LNCaP clone FGC (cell line): ENCODE data around the gene GNA12.
"Not testable (repeated sequence)": the region's sequence is repeated elsewhere in the genome, so short reads cannot be mapped to it uniquely, and the experiment has no call there.

Source experiments
- DNase-seq: peaks from one replicate; pipeline ENCODE4 v3.0.0-alpha.2; 2011; ENCODE audit warnings: low read depth
- H3K4me3 ChIP-seq: 2 replicates; pipeline ENCODE4 v1.5.1; 2011; ENCODE audit warnings: mild to moderate bottlenecking, low read depth, low read length, control low read depth
- TF ChIP-seq, protein P1 (sequence below): IDR thresholded peaks from 2 replicates; pipeline ENCODE4 v1.5.1; 2012; ENCODE audit warnings: mild to moderate bottlenecking; ENCODE audit not compliant: control insufficient read depth, insufficient read depth; ENCODE audit errors: extremely low read depth

The GNA12 gene

DNA sequence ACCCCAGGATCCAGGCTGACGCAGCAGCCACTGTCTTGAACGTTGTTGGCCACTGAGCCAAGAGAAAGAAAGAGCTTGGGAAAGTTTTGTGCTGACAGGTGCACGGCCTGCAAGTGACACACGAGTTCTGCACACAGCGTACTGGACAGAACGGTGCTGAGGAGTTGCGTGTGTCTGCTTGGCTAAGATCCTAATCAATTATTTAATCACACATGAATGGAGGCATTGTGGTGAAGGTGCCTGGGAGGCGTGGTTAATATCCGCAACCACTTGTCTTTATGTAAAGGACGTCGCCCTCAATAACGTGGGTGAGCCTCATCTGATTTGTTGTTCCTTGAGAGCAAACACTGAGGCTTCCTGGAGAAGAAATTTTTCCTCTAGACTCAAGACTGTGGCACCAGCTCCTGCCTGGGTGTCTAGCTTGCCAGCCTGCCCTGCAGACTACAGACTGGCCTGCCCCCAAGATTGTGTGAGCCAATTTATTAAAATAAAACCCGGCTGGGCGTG, 16.6 kb upstream of the GNA12 start:
- TF ChIP-seq, protein P1, sequence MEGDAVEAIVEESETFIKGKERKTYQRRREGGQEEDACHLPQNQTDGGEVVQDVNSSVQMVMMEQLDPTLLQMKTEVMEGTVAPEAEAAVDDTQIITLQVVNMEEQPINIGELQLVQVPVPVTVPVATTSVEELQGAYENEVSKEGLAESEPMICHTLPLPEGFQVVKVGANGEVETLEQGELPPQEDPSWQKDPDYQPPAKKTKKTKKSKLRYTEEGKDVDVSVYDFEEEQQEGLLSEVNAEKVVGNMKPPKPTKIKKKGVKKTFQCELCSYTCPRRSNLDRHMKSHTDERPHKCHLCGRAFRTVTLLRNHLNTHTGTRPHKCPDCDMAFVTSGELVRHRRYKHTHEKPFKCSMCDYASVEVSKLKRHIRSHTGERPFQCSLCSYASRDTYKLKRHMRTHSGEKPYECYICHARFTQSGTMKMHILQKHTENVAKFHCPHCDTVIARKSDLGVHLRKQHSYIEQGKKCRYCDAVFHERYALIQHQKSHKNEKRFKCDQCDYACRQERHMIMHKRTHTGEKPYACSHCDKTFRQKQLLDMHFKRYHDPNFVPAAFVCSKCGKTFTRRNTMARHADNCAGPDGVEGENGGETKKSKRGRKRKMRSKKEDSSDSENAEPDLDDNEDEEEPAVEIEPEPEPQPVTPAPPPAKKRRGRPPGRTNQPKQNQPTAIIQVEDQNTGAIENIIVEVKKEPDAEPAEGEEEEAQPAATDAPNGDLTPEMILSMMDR: no peak
- peak; percentile 100 for DNase-seq
- H3K4me3 ChIP-seq: no peak overlapping the region

DNA sequence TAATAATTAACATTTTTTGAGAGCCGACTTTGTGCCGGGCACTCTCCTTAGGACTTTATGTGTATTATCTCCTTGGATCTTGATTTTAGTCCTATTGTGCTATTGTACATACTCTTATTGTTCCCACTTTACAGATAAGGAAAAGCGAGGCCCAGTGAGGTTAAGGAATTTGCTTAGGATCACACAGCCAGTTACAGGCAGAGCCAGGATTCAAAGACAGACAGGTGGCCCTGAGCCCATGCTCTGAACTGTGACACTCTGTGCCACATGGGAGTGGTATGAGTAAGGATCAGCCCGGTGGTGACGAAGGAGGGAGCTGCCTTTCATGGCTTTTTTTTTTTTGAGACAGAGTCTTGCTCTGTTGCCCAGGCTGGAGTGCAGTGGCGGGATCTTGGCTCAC, 15.8 kb upstream of the GNA12 start:
- H3K4me3 ChIP-seq: no peak overlapping the region
- no peak for DNase-seq
- TF ChIP-seq, protein P1: no peak

DNA sequence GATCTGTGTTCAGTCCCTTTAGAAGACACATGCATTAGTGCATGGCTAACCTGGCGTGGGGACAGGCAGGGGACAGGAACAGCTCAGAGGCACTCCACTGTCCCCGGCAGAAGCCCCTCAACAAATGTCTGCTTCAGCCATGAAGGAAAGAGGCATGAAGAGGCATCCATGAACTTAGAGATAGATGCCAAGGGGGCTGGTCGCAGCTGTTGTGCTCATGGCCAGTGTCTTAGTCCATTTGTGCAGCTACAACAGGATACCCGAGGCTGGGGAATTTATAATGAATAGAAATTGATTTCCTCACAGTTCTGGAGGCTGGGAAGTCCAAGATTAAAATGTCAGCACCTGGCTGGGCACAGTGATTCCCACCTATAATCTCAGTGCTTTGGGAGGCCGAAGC, 14.5 kb upstream of the GNA12 start:
- DNase-seq: no peak
- TF ChIP-seq, protein P1: no peak
- no peak overlapping the region for H3K4me3 ChIP-seq

DNA sequence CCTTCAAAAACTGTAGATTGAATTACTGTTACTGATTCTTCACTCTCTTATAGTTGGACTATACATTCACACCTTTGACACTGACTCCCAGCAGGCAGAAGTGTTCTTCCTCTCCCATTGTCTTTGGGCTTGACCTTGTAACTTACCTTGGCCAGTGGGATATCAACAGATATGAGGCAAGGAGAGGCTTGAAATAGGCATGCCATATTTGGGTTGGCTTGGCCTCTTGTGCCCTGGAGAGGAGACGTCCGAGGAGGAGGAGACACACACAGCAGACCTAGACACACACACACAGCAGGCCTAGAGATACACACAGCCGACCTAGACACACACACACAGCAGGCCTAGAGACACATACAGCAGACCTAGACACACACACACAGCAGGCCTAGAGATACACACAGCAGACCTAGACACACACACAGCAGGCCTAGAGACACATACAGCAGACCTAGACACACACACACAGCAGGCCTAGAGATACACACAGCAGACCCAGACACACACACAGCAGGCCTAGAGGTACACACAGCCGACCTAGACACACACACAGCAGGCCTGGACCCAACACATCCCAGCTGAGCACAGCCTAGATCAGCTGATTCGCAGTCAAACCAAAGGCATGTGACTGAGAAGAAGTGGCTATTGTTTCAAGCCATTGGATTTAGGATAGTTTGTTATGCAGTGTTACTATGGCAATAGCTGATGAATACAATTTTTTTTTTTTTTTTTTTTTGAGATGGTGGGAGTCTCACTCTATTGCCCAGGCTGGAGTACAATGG, 12.5 kb upstream of the GNA12 start:
- TF ChIP-seq, protein P1: no peak
- H3K4me3 ChIP-seq: no peak overlapping the region
- no peak for DNase-seq

DNA sequence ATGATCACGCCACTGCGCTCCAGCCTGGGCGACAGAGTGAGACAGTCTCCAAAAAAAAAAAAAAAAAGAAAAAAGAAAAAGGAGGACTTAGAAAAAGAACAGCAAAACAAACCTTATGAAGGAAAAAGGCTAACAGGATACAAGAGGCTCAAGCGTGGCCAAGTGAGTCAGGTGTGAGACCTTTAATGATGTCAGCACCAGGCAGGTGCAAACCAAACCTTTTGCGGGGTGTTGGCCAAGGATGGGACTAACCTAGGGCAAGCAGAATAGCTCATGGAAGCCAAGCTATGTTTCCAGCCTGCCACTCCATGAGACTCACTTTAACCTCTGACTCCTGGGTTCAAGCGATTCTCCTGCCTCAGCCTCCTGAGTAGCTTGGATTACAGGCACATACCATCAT, 11.3 kb upstream of the GNA12 start:
- TF ChIP-seq, protein P1: no peak
- no peak for DNase-seq
- no peak overlapping the region for H3K4me3 ChIP-seq

DNA sequence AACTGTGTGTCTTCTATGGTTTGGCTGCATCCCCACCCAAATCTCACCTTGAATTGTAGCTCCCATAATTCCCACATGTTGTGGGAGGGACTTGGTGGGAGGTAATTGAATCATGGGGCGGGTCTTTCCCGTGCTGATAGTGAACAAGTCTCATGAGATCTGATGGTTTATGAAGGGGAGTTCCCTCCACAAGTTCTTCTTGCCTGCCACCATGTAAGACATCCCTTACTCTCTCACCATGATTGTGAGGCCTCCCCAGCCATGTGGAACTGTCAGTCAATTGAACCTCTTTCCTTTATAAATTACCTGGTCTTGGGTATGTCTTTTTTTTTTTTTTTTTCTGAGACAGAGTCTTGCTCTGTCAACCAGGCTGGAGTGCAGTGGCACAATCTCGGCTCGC, 9.4 kb upstream of the GNA12 start:
- not testable (repeated sequence) for H3K4me3 ChIP-seq, DNase-seq

DNA sequence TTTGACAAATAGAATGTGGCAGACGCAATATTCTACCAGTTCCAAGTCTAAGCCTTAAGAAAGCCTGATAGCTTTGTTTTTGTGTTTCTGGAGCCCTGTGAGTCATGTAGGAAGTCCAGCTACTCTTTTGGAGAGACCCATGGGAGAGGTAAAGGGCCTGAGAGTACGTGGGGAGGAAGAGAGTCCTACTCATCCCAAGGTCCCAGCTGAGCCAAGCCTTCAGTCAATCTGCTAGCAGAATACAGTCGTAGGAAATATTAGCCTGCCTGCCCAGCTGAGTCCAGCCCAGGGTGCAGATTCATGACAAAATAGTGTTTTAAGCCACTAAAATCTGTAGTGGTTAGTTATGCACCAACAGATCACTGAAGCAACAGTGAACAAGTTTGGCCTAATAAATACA, 9.0 kb upstream of the GNA12 start:
- no peak overlapping the region for H3K4me3 ChIP-seq
- DNase-seq: no peak
- TF ChIP-seq, protein P1: no peak
